Chondrocyte (in vitro differentiated cells): ENCODE data around the gene NEXN. TPM values are rescaled to one million over a fixed set of nuclear protein-coding genes. Genes with fewer than 3 reads are reported as not detected.
A peak's percentile ranks its signal among the peaks of the same experiment; 100 is the strongest.

Source experiments
- DNase-seq: peaks from one replicate; pipeline ENCODE4 v3.0.0; 2021; ENCODE audit warnings: mixed read lengths, low spot score
- H3K27ac Mint-ChIP-seq: one replicate; pipeline ENCODE4 v1.8.0; 2021; ENCODE audit warnings: mild to moderate bottlenecking, moderate library complexity, mixed read lengths; ENCODE audit not compliant: unreplicated experiment
- H3K27me3 Mint-ChIP-seq: 2 replicates; pipeline ENCODE4 v1.8.0; 2021; ENCODE audit warnings: low read depth, mixed read lengths
- H3K36me3 Mint-ChIP-seq: 2 replicates; pipeline ENCODE4 v1.8.0; 2021; ENCODE audit warnings: low read depth, mixed read lengths
- H3K4me1 Mint-ChIP-seq: 2 replicates; pipeline ENCODE4 v1.8.0; 2021; ENCODE audit warnings: low read depth, mild to moderate bottlenecking, mixed read lengths
- H3K4me3 Mint-ChIP-seq: one replicate; pipeline ENCODE4 v1.8.0; 2021; ENCODE audit warnings: mild to moderate bottlenecking, moderate library complexity, mixed read lengths; ENCODE audit not compliant: unreplicated experiment
- H3K9me3 Mint-ChIP-seq: 2 replicates; pipeline ENCODE4 v1.8.0; 2021; ENCODE audit warnings: low read depth, mixed read lengths
- total RNA-seq: library from RNA; stranded (reverse); gene quantifications from 3 replicates; pipeline ENCODE4 v1.2.1, GENCODE V29; 2021
- TF ChIP-seq, protein P1 (sequence below): fragments of 200-600 bp; sonication (generic); IDR thresholded peaks from 2 replicates; pipeline ENCODE4 v1.5.0; 2021; ENCODE audit warnings: antibody characterized with exemption, mild to moderate bottlenecking, moderate library complexity

NEXN gene
- total RNA-seq, 1 donor from 2014 or later, result 46.2 TPM

- Mint-ChIP-seq H3K27me3 (no peaks in the 10 kb centered on the region), H3K4me1 (peaks cover 34% of the 10 kb centered on the region), H3K4me3 (no peak overlapping the region), H3K36me3 (peaks cover 21% of the 10 kb centered on the region), H3K9me3 (no peaks in the 10 kb centered on the region), H3K27ac (no peak overlapping the region)
- no peak for DNase-seq
- TF ChIP-seq, protein P1, sequence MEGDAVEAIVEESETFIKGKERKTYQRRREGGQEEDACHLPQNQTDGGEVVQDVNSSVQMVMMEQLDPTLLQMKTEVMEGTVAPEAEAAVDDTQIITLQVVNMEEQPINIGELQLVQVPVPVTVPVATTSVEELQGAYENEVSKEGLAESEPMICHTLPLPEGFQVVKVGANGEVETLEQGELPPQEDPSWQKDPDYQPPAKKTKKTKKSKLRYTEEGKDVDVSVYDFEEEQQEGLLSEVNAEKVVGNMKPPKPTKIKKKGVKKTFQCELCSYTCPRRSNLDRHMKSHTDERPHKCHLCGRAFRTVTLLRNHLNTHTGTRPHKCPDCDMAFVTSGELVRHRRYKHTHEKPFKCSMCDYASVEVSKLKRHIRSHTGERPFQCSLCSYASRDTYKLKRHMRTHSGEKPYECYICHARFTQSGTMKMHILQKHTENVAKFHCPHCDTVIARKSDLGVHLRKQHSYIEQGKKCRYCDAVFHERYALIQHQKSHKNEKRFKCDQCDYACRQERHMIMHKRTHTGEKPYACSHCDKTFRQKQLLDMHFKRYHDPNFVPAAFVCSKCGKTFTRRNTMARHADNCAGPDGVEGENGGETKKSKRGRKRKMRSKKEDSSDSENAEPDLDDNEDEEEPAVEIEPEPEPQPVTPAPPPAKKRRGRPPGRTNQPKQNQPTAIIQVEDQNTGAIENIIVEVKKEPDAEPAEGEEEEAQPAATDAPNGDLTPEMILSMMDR, result no peak
Observed at GRCh38 chr1:77970192-77970591, 81.8 kb downstream of the NEXN start.

DNA sequence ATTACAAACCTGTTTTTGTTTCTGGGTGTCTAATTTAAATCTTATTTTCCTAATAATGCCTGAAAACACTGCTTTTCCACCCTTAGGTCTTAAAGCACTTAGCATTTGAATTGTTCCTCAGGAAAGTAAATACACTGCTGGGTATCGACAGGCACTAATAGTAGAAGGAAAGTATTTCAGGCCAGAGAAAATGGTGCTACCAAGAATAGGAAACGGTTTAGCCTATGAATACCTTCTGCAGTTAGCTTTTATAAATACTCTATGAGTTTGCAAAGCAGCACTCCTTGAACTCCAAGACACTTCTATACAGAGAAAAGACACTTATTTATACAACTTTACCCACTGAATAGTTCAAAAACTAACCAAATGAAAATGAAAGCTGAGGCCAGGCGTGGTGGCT lies 83.7 kb downstream of the NEXN start:
- peak overlapping the region; percentile 14 for H3K27ac Mint-ChIP-seq
- DNase-seq, result no peak
- H3K27me3 Mint-ChIP-seq, result no peaks in the 10 kb centered on the region
- H3K9me3 Mint-ChIP-seq, result no peaks in the 10 kb centered on the region
- no peak overlapping the region for H3K4me3 Mint-ChIP-seq
- peaks cover 14% of the 10 kb centered on the region for H3K36me3 Mint-ChIP-seq
- TF ChIP-seq, protein P1, result no peak
- H3K4me1 Mint-ChIP-seq, result peaks cover 51% of the 10 kb centered on the region

GRCh38 chr1:77975386-77975785 lies 87.0 kb downstream of the NEXN start:
- no peak overlapping the region for H3K4me3 Mint-ChIP-seq
- H3K27ac Mint-ChIP-seq, result no peak overlapping the region
- no peak for DNase-seq
- H3K9me3 Mint-ChIP-seq, result no peaks in the 10 kb centered on the region
- peaks cover 3% of the 10 kb centered on the region for H3K36me3 Mint-ChIP-seq
- H3K4me1 Mint-ChIP-seq, result peaks cover 47% of the 10 kb centered on the region
- TF ChIP-seq, protein P1, result no peak
- no peaks in the 10 kb centered on the region for H3K27me3 Mint-ChIP-seq

- Mint-ChIP-seq H3K27ac (no peak overlapping the region), H3K9me3 (no peaks in the 10 kb centered on the region), H3K4me3 (no peak overlapping the region), H3K27me3 (no peaks in the 10 kb centered on the region), H3K4me1 (peaks cover 52% of the 10 kb centered on the region), H3K36me3 (peaks cover 3% of the 10 kb centered on the region)
- no peak for DNase-seq
- TF ChIP-seq, protein P1, result no peak
Observed at GRCh38 chr1:77975907-77976306, 87.5 kb downstream of the NEXN start.

GRCh38 chr1:77976433-77977076 lies 88.1 kb downstream of the NEXN start:
- H3K4me1 Mint-ChIP-seq, result peaks cover 53% of the 10 kb centered on the region
- H3K9me3 Mint-ChIP-seq, result no peaks in the 10 kb centered on the region

More at GRCh38 chr1:77976433-77977076, 88.1 kb downstream of the NEXN start:
- Mint-ChIP-seq H3K27me3 (no peaks in the 10 kb centered on the region), H3K4me3 (no peak overlapping the region), H3K36me3 (peaks cover 3% of the 10 kb centered on the region), H3K27ac (no peak overlapping the region)
- TF ChIP-seq, protein P1, result no peak
- DNase-seq, result no peak
